Heart left ventricle (tissue), 13 donors: ENCODE results near the gene ODAD4.

ENCODE experiments used
- CTCF ChIP-seq, 12 donors: fragments of 200-600 bp; sonication (generic) in 4 of 12; IDR thresholded peaks; one replicate each; pipeline versions ENCODE4 v1.5.0 to v1.8.0; 2018 to 2022; ENCODE audit warnings: antibody characterized with exemption in 12 of 12, mild to moderate bottlenecking in 5 of 12
- POLR2A ChIP-seq, 2 donors: fragments of 450-650 bp; IDR thresholded peaks; one replicate each; pipeline ENCODE4 v1.6.1; 2017; ENCODE audit warnings: antibody characterized with exemption in 2 of 2, mild to moderate bottlenecking in 2 of 2, moderate library complexity in 2 of 2
- donor health status: ischemic (EF 13 %, LVEDD 7.1; RV severe dilation, severe dysfunction).
- donor health status: DM: no; HTN: yes; CAD: no.
- donor health status: DM: no; HTN: no; CAD: no.
- donor health status: ischemic (EF 25% LVEDD 6.9; RV normal size, moderate dysfunction).
- donor health status: ischemic (EF 25% LVEDD 5.7; RV mildly dilated, moderate dysfunction).
- donor health status: ischemic (EF 35%, LVEDD 5.7; RV mildly dilated, moderate dysfunction).
- donor health status: nonischemic (EF 11% LVEDD 7.7; RV severe dilation, severe dysfunction).
- donor health status: DM: yes; HTN: yes; CAD: no.
- donor health status: PGD.
- donor health status: ischemic (EF 29% LVEDD 5.4; RV normal size, mild dysfunction).
- donor health status: nonischemic (EF 23%, LVEDD 6.1; RV moderate dilation, normal function).

- TF ChIP-seq CTCF (IDR thresholded peaks at IDR 0.05) (no peak), POLR2A (IDR thresholded peaks at IDR 0.05) (no peak)
These were observed 74.7 kb downstream of the ODAD4 start for GRCh38 chr17:42005166-42005565.
